CD14-positive monocyte (primary cell): ENCODE measurements around the gene AKAP12. TPM values are rescaled to one million over a fixed set of nuclear protein-coding genes. Genes with fewer than 3 reads are reported as not detected.

Experiments
- DNase-seq, 3 donors: peaks; one replicate each; pipeline ENCODE4 v3.0.0-alpha.2; 2011 to 2022
- H2AFZ ChIP-seq: 2 replicates; pipeline ENCODE4 v1.6.0; 2012; ENCODE audit warnings: mild to moderate bottlenecking, low read depth, low read length, inconsistent platforms; ENCODE audit not compliant: insufficient read depth, poor library complexity, severe bottlenecking
- H3K27ac ChIP-seq, 2 donors: 1 replicate in 1 of 2; 2 replicates in 1 of 2; pipeline ENCODE4 v1.5.1; 2012 to 2013; ENCODE audit warnings: low read length in 2 of 2, control low read depth in 1 of 2, inconsistent platforms in 1 of 2, low read depth in 1 of 2, mild to moderate bottlenecking in 1 of 2
- H3K27me3 ChIP-seq, 2 donors: one replicate each; pipeline versions ENCODE4 v1.6.0 to v1.6.1; 2011 to 2013; ENCODE audit warnings: low read length in 2 of 2; ENCODE audit not compliant: control insufficient read depth in 2 of 2, insufficient read depth in 2 of 2
- H3K36me3 ChIP-seq, 2 donors: replicated peaks in 1 of 2; 1 replicate in 1 of 2; 2 replicates in 1 of 2; pipeline versions ENCODE4 v1.5.1 to v1.6.1; 2012 to 2013; ENCODE audit warnings: low read length in 2 of 2, control low read depth in 1 of 2, inconsistent platforms in 1 of 2, mild to moderate bottlenecking in 1 of 2; ENCODE audit not compliant: insufficient read depth in 2 of 2, control insufficient read depth in 1 of 2
- H3K4me1 ChIP-seq, 2 donors: 1 replicate in 1 of 2; 2 replicates in 1 of 2; pipeline versions ENCODE4 v1.5.1 to v1.6.1; 2012 to 2013; ENCODE audit warnings: low read length in 2 of 2, control low read depth in 1 of 2, inconsistent platforms in 1 of 2, mild to moderate bottlenecking in 1 of 2, moderate library complexity in 1 of 2; ENCODE audit not compliant: insufficient read depth in 2 of 2, control insufficient read depth in 1 of 2
- H3K4me2 ChIP-seq: replicated peaks from 2 replicates; pipeline ENCODE3; 2012; ENCODE audit warnings: low read length, moderate library complexity, mild to moderate bottlenecking; ENCODE audit not compliant: poor library complexity, severe bottlenecking; ENCODE audit errors: extremely low read depth
- H3K4me3 ChIP-seq, 3 experiments: fragments of 200-600 bp in 1 of 3; sonication (generic) in 1 of 3; replicated peaks in 1 of 3; 1 replicate in 2 of 3; 2 replicates in 1 of 3; pipeline ENCODE4 v1.5.1; 2011 to 2013; ENCODE audit warnings: low read length in 3 of 3, mild to moderate bottlenecking in 3 of 3, control low read depth in 2 of 3, low read depth in 2 of 3, inconsistent platforms in 1 of 3, moderate library complexity in 1 of 3
- H3K79me2 ChIP-seq: 2 replicates; pipeline ENCODE4 v1.6.0; 2012; ENCODE audit warnings: mild to moderate bottlenecking, control low read depth, inconsistent platforms, low read length, moderate library complexity; ENCODE audit not compliant: insufficient read depth
- H3K9ac ChIP-seq: 2 replicates; pipeline ENCODE4 v1.6.0; 2017; ENCODE audit warnings: low read length, mild to moderate bottlenecking; ENCODE audit not compliant: insufficient read depth, poor library complexity, severe bottlenecking
- H3K9me3 ChIP-seq, 2 donors: replicated peaks in 1 of 2; 1 replicate in 1 of 2; 2 replicates in 1 of 2; pipeline versions ENCODE4 v1.5.1 to v1.6.1; 2012 to 2013; ENCODE audit warnings: low read length in 2 of 2, control low read depth in 1 of 2; ENCODE audit not compliant: control insufficient read depth in 1 of 2, insufficient read depth in 1 of 2
- H4K20me1 ChIP-seq: 2 replicates; pipeline ENCODE4 v1.6.0; 2012; ENCODE audit warnings: mild to moderate bottlenecking, low read length, control low read depth, moderate library complexity; ENCODE audit not compliant: insufficient read depth
- H3K27ac Mint-ChIP-seq, 7 donors: one replicate each; pipeline ENCODE4 v1.8.0; 2020; ENCODE audit warnings: mild to moderate bottlenecking in 7 of 7, mixed read lengths in 7 of 7, moderate library complexity in 6 of 7, inconsistent platforms in 2 of 7
- H3K27me3 Mint-ChIP-seq, 3 donors: one replicate each; pipeline ENCODE4 v1.8.0; 2021 to 2022; ENCODE audit warnings: low read depth in 3 of 3, mild to moderate bottlenecking in 3 of 3, mixed read lengths in 3 of 3, moderate library complexity in 3 of 3, inconsistent platforms in 1 of 3
- H3K36me3 Mint-ChIP-seq, 2 donors: one replicate each; pipeline ENCODE4 v1.8.0; 2020; ENCODE audit warnings: mixed read lengths in 2 of 2, inconsistent platforms in 1 of 2, mild to moderate bottlenecking in 1 of 2
- H3K4me1 Mint-ChIP-seq: one replicate; pipeline ENCODE4 v1.8.0; 2020; ENCODE audit warnings: mild to moderate bottlenecking, mixed read lengths
- H3K4me3 Mint-ChIP-seq, 2 donors: one replicate each; pipeline ENCODE4 v1.8.0; 2020; ENCODE audit warnings: mild to moderate bottlenecking in 2 of 2, mixed read lengths in 2 of 2, moderate library complexity in 1 of 2
- H3K9me3 Mint-ChIP-seq, 7 donors: one replicate each; pipeline ENCODE4 v1.8.0; 2020 to 2022; ENCODE audit warnings: mixed read lengths in 7 of 7, mild to moderate bottlenecking in 6 of 7, moderate library complexity in 6 of 7, inconsistent platforms in 2 of 7
- WGBS: methylation state at CpG from one replicate; pipeline ENCODE4 v1.1.5; 2013; ENCODE audit warnings: missing lambda C conversion rate; ENCODE audit not compliant: insufficient coverage; 5-methylcytosine and 5-hydroxymethylcytosine counted together
- intact Hi-C, 2 donors: fragments of 100-400 bp; cut with micrococcal nuclease; formaldehyde crosslinking; loops; one replicate each; pipeline versions ENCODE4 v1.15.0 to v1.15.1; 2023
- polyA plus RNA-seq, 3 donors: library from polyadenylated mRNA; depleted of rRNA in 1 of 3; unstranded in 2 of 3; stranded (reverse) in 1 of 3; fragments of 300-500 nt in 2 of 3; fragments of >200 nt in 1 of 3; fragmentation: Illumina TruSeq in 2 of 3; gene quantifications; 1 replicate in 2 of 3; 2 replicates in 1 of 3; pipeline ENCODE4 v1.2.3, GENCODE V29; 2012 to 2021
- TF ChIP-seq, protein P1 (sequence below): fragments of 200-600 bp; IDR thresholded peaks from one replicate; pipeline ENCODE4 v1.8.0; 2022; ENCODE audit warnings: antibody characterized with exemption, mild to moderate bottlenecking

The AKAP12 gene
- polyA plus RNA-seq, 3 donors = 0.01 TPM; not detected in 2

DNA sequence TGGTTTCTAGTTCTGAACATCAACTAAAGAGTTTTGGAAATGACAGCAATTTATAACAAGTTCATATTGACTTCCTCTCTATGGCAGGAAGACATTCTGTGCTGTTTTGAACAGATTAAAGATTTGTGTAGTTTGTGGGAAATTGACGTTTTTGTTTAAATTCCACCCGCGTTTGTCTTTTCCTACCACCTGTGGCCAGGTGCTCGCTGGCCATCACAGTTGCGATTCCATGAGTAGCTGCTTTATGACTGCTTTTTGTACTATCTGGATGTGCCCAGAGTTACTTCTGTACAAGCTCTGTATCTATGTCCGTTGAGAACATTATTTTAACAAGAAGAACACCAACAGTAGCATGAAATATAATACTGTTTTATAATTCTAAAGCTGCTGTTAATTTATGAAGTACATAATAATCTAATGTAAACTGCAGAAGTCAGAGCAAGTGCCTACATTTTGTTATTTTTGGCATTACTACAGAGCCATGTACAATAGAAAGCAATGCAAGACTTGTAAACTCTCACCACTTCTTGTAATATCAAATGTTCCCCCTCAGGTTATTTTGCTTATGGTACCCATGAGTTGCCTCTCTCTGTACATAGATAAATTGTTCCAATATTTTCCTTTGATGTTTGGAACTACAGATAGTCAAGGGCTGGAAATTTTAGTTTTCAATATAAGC, 118.1 kb downstream of the AKAP12 start:
- Histone ChIP-seq H3K27me3 (no peaks in the 10 kb centered on the region), H3K4me2 (no peak overlapping the region), H2AFZ (no peak overlapping the region), H4K20me1 (no peaks in the 10 kb centered on the region), H3K4me3 (no peak overlapping the region), H3K36me3 (peaks cover 12 to 27% of the 10 kb centered on the region in 2 donors), H3K79me2 (no peaks in the 10 kb centered on the region), H3K9ac (no peak overlapping the region), H3K9me3 (no peaks in the 10 kb centered on the region), H3K27ac (no peak overlapping the region), H3K4me1 (no peaks in the 10 kb centered on the region)
- H3K9me3 Mint-ChIP-seq = peaks cover 0 to 1% (median 0%) of the 10 kb centered on the region in 7 donors
- 31% methylated on average over 3 of the region's 6 CpGs for WGBS
- peaks cover 4% of the 10 kb centered on the region for H3K4me1 Mint-ChIP-seq
- DNase-seq = no peak
- no peaks in the 10 kb centered on the region for H3K27me3 Mint-ChIP-seq
- H3K4me3 Mint-ChIP-seq = no peak overlapping the region
- intact Hi-C loops = no loop called here
- no peak overlapping the region for H3K27ac Mint-ChIP-seq
- TF ChIP-seq, protein P1, sequence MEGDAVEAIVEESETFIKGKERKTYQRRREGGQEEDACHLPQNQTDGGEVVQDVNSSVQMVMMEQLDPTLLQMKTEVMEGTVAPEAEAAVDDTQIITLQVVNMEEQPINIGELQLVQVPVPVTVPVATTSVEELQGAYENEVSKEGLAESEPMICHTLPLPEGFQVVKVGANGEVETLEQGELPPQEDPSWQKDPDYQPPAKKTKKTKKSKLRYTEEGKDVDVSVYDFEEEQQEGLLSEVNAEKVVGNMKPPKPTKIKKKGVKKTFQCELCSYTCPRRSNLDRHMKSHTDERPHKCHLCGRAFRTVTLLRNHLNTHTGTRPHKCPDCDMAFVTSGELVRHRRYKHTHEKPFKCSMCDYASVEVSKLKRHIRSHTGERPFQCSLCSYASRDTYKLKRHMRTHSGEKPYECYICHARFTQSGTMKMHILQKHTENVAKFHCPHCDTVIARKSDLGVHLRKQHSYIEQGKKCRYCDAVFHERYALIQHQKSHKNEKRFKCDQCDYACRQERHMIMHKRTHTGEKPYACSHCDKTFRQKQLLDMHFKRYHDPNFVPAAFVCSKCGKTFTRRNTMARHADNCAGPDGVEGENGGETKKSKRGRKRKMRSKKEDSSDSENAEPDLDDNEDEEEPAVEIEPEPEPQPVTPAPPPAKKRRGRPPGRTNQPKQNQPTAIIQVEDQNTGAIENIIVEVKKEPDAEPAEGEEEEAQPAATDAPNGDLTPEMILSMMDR = no peak
- peaks cover 25 to 27% of the 10 kb centered on the region in 2 donors for H3K36me3 Mint-ChIP-seq

DNA sequence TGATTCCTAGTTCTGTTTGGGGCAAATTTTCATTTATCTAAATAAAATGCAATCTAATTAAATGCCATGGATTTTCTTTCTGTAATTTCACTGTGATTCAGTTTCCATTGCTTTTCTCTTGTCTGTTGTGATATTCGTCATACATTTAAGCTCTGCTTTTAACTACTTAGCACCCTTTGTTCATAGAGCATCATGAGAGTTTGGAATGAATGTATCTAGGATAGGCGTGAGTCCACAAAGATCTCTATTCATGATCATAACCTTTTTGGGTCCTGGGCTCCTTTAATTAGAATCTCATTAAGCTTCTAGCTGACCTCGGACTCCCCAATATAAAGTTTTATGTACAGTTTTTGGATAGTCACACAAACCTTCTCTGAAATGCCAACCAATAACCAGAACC, 118.7 kb downstream of the AKAP12 start:
- Histone ChIP-seq H3K4me2 (no peak overlapping the region), H3K9me3 (no peaks in the 10 kb centered on the region), H4K20me1 (no peaks in the 10 kb centered on the region), H2AFZ (no peak overlapping the region), H3K36me3 (peaks cover 12 to 29% of the 10 kb centered on the region in 2 donors), H3K9ac (no peak overlapping the region), H3K27ac (no peak overlapping the region), H3K79me2 (no peaks in the 10 kb centered on the region), H3K4me3 (no peak overlapping the region), H3K27me3 (no peaks in the 10 kb centered on the region), H3K4me1 (no peaks in the 10 kb centered on the region)
- Mint-ChIP-seq H3K36me3 (peaks cover 27 to 33% of the 10 kb centered on the region in 2 donors), H3K27me3 (no peaks in the 10 kb centered on the region), H3K9me3 (peaks cover 0 to 1% (median 0%) of the 10 kb centered on the region in 7 donors), H3K27ac (no peak overlapping the region), H3K4me3 (no peak overlapping the region), H3K4me1 (peaks cover 4% of the 10 kb centered on the region)
- WGBS = no CpG with 5 or more reads among the region's 3 CpGs
- TF ChIP-seq, protein P1 = no peak
- no peak for DNase-seq
- intact Hi-C loops = no loop called here
